Measurements from ENCODE around the gene IKZF1.

IKZF1 gene

GRCh38 chr7:50413561-50413960 lies 109.0 kb downstream of the IKZF1 start:
- DNase-seq (ENCODE audit: low spot score): no peak

- no peak for DNase-seq (ENCODE audit: low spot score)
Measured at GRCh38 chr7:50415844-50416364, 111.4 kb downstream of the IKZF1 start.

GRCh38 chr7:50416527-50417182 lies 112.1 kb downstream of the IKZF1 start:
- no peak for DNase-seq (ENCODE audit: low spot score)

DNA sequence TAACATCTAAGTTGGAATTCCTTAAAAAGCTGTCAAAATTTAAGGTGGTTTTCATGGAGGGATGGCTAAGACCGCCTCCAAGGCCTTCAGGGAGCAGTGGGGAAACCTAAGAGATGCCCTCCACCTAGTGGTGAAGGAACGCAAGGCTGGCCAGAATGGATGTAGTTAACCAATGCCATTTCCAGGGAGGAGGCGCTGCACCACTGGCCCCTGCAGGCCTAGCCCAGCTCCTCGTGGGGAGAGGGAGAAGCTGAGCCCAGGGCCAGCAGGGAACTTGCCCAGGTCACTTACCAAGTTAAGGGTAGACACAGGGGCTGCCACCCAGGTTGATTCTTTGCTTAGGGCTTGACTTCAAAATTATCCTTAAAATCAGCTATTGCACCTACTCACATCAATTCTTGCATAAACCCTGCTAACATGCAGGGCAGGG lies 113.6 kb downstream of the IKZF1 start:
- DNase-seq (ENCODE audit: low spot score): peak; percentile 89

DNA sequence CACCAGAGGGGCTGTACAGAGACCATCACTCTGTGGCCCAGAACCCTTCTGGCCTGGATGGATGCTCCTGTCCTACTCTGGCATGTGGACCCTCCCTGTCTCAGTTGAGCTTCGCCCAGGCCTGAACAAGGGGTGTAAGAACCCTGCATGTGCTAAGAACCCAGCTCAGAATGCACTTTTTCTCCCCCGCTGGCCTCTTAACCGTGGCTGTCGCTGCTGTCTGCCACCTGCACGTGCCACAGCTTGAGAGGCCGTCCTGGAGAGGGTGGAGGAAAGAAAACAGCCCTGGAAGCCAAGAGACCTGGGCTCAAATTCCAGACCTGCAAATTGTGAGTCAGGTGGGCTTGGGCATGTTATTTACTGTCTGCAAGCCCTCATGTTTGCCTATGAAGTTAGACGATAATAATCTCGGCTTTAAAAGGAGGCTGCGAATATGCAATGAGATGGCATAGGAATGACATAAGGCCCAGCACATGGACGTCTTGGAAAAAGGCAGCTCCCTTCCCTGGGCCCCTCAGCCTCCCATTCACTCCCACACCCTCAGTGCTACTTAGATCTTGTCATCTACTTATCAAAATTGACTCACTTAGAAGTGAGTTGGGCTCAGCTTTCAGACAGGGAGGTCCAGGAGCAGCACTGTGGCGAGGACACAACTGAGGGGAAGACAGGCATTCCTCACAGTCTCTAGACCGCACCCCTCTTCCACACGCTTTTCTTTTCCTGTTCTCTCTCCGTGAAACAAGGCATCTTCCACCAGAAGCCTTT lies 114.2 kb downstream of the IKZF1 start:
- DNase-seq (ENCODE audit: low spot score): no peak

- DNase-seq (ENCODE audit: low spot score): no peak
Measured at GRCh38 chr7:50421043-50421442, 116.5 kb downstream of the IKZF1 start.

GRCh38 chr7:50422858-50423257 lies 118.3 kb downstream of the IKZF1 start:
- DNase-seq (ENCODE audit: low spot score): no peak

GRCh38 chr7:50423860-50424259 lies 119.3 kb downstream of the IKZF1 start:
- DNase-seq (ENCODE audit: low spot score): no peak

DNA sequence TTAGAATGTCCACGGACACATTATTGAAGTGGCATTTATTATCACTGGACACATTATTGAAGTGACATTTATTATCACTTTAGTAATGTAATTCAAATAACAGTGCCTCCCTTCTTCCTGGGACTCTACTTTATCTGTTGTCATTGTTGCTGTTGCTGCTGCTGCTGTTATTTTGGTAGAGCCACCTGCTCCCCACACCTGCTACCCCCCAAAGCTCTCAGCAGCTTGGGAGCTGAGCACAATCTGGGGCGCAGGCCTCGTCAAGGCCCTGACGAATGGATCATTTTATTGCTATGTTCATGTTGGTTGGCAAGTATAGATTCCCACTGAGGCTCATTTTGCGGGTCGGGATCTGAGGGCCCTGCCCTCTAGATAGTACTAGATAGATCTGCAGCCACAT lies 120.8 kb downstream of the IKZF1 start:
- no peak for DNase-seq (ENCODE audit: low spot score)

DNA sequence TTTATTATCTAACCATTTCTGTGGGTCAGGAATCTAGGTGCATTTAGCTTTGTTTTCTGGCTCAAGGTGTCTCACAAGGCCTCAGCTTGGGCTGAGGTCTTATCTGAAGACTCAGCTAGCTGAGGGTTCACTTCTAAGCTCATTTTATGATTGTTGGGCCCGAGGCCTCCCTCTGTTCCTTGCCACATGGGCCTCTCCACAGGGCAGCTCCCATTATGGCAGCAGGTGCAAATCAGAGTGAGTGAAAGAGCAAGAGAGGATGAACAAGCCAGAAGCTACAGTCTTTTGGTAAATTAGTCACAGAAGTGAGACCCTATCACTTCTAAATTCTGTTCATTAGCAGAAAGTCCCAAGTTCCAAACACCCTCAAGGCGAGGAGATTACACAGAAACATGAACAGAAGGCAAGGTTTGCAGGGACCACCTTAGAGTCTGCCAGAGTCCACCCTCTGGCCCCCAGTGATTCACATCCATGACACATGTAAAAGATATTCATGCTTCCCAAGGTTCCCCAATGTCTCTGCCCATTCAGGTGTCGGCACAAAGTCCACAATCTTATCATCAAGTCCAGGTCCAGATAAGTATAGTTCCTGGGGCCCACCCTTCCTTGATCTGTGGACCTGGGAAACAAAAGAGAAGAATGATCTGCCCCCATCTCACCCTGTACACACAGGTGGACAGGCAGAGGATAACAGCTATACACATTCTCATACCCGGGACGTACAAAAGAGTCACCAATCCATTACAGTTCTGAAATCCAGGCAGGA lies 121.9 kb downstream of the IKZF1 start:
- DNase-seq (ENCODE audit: low spot score): no peak

GRCh38 chr7:50427518-50427917 lies 123.0 kb downstream of the IKZF1 start:
- DNase-seq (ENCODE audit: low spot score): no peak

DNA sequence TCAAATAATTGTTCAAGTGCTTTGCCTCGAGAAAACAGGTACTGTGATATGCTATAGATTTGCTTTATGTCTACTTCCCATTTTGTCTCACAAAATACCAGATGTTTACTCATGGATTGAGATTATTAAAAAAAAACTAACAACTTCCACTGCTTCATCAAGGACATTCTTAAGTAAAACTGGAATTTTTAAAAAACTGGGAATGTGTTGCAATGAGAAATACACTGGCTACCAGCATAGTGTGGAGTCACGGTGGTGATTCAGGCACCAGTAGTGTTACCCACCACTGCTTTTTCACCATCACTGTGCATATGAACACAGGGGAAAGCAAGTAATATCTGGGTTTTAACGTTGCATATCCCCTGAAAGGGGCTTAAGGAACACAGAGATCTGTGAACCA lies 124.4 kb downstream of the IKZF1 start:
- DNase-seq (ENCODE audit: low spot score): no peak

- DNase-seq (ENCODE audit: low spot score): no peak
Measured at GRCh38 chr7:50431316-50431715, 126.8 kb downstream of the IKZF1 start.

GRCh38 chr7:50431722-50432305 lies 127.3 kb downstream of the IKZF1 start:
- DNase-seq (ENCODE audit: low spot score): no peak

DNA sequence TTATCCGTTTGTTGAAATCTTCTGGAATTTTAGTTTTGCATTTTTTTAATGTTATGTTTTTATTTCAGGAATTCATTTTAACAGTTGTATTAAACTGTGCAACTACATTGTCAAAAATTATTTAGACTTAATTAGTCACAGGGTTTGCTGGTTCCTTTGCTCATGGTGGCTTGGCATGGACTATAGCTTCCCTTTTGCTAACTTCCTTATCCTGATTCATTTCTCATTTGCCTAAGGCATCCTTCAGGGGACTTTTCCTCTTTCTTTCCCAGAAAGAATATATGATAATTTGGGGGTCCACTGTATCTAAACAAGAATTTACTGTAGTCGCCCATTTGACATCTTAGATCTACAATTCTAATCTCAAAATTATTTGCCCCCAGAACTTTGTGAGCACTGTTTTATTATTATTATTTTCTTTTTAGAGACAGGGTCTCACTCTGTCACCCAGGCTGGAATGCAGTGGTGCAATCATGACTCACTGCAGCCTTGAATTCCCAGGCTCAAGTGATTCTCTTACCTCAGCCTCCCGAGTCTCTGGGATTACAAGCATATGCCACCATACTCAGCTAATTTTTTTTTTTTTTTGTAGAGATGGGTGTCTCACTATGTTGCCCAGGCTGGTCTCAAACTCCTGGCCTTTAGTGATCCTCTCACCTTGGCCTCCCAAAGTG lies 131.8 kb downstream of the IKZF1 start:
- DNase-seq (ENCODE audit: low spot score): peak; percentile 47

GRCh38 chr7:50446542-50446960 lies 142.0 kb downstream of the IKZF1 start:
- no peak for DNase-seq (ENCODE audit: low spot score)

DNA sequence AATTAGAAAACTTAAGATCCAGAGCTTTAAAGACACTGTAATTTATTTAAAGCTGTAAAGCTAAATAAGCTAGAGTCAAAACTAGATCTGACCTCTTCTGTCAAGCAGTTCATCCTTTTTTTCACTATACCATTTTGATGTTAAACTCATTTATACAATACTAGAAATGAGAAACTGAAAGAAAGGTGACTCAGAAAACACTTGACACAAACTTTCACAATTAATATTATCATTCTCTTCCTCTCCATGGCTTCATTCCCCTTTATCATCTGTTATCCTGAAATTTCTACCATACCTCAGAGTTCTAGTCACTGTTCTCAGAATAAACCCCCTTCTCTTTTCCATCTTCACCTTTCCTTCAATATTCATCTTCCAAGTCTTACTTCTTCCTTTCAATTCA lies 144.3 kb downstream of the IKZF1 start:
- no peak for DNase-seq (ENCODE audit: low spot score)

DNA sequence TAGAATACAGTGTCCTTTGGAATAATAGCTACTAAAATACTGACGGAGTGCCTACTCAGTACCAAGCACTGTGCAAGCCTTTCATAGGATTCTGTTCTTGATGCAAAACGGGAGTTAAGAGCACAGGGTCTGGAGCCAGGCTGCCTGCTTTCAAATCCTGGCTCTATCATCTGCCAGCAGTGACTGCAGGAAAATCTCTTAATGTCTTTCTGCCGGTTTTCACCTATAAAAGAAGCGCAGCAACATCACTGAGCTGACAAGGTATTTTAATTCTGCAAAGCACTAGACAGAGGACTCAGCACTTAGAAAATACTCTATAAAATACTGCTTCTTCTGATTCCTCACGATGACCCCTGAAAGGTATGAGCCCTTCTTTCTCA lies 145.0 kb downstream of the IKZF1 start:
- DNase-seq (ENCODE audit: low spot score): no peak

GRCh38 chr7:50449881-50450589 lies 145.5 kb downstream of the IKZF1 start, which contains the start of gene FIGNL1:
Gene FIGNL1, minus strand, starts transcription at chr7:50450350. Its CDS starts 3,063 bp downstream, at chr7:50447287.
- DNase-seq (ENCODE audit: low spot score): peak; percentile 94

DNA sequence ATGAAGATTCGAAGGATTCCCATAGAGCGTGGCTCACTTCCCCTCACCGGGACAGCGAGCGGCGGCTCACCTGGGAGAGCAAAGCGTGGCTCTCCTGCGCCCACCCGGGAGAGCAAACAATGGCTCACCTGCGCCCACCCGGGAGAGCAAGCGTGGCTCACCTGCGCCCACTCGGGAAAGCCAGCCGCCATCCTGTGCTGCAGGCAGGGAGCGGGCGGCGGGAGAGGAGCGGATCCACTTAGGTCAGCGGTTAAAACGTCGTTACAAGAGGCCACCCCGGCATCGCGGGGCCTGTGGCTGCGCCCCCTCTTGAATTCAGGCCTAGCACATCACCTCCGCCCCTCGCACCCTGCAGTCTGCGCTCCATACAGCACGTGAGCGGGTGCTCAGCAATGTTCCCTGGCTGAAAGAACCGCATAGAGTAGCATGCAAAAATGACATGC lies 146.1 kb downstream of the IKZF1 start:
- peak; percentile 34 for DNase-seq (ENCODE audit: low spot score)

Data from GM03348 (cell line).